ENCODE results near the gene MSANTD3. TPM values are rescaled to one million over a fixed set of nuclear protein-coding genes. Genes with fewer than 3 reads are reported as not detected.
A peak's percentile ranks its signal among the peaks of the same experiment; 100 is the strongest.
"Not testable (repeated sequence)": the region's sequence is repeated elsewhere in the genome, so short reads cannot be mapped to it uniquely, and the experiment has no call there.

The MSANTD3 gene, protein sequence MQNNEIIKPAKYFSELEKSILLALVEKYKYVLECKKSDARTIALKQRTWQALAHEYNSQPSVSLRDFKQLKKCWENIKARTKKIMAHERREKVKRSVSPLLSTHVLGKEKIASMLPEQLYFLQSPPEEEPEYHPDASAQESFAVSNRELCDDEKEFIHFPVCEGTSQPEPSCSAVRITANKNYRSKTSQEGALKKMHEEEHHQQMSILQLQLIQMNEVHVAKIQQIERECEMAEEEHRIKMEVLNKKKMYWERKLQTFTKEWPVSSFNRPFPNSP
- 10 to 100 TPM; 39.2 to 48.2 (median 44.3) TPM for total RNA-seq

DNA sequence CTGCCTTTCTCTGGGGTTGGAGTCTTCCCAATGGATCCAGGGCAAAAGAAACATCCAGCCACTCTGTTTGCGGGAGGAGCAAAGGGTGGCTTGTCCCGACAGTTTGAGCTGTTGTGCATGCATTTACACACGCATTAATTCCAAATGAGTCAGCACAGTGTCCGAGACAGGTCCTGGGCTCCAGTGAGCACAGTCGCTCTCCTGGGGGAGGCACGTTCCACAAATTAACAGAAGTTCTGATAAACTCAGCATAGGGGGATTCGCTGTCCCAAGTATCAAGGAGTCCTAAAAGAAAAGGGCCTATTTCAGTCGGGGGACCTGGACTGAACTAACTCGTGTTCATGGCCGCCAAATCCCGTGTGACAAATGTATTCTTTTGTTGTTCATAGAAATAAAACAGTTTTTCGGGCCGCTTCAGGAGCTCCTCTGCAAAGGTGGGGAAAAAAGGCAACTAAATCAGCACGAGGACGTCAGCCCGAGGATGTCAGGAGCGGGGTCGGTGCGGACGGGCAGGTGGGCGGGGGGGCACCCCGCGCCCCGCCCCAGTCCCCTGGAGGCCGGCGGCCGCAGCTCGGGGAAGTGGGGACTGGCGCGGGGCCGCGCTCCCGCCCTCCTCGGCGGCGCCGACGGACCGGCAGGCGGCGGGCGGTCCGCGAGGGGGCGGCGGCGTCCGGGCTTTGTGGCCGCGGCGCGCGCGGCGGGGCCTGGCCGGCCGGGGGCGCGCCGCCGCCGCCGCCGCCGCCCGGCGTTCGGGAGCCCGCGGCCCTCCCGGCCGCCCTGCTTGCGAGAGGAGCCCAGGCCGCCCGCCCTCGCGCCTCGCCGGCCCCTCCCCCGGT is at the start of gene MSANTD3:
TSS of gene MSANTD3 (plus strand) at position 614 of the 836 bp plus-strand sequence. CDS start 14,796 bp downstream, outside the sequence.
- peak; percentile 74 to 76 for DNase-seq
- Histone ChIP-seq H3K27ac (peak within 1 kb of the TSS; percentile 79 to 86 (median 83)), H3K9me3 (no peaks in the 10 kb centered on the region), H3K4me3 (replicated peaks in 1 of 3) (peak within 1 kb of the TSS; percentile 48 to 74 (median 57)), H3K4me1 (peaks cover 23 to 27% of the 10 kb centered on the region in 2 donors), H3K27me3 (no peaks in the 10 kb centered on the region), H3K36me3 (no peaks in the 10 kb centered on the region)
- intact Hi-C loops (cut with DNase I) = loop anchor here (10.0 kb wide), 1 partner anchor 168 kb away; no protein-coding TSS in a partner anchor
- TF ChIP-seq, protein P1, sequence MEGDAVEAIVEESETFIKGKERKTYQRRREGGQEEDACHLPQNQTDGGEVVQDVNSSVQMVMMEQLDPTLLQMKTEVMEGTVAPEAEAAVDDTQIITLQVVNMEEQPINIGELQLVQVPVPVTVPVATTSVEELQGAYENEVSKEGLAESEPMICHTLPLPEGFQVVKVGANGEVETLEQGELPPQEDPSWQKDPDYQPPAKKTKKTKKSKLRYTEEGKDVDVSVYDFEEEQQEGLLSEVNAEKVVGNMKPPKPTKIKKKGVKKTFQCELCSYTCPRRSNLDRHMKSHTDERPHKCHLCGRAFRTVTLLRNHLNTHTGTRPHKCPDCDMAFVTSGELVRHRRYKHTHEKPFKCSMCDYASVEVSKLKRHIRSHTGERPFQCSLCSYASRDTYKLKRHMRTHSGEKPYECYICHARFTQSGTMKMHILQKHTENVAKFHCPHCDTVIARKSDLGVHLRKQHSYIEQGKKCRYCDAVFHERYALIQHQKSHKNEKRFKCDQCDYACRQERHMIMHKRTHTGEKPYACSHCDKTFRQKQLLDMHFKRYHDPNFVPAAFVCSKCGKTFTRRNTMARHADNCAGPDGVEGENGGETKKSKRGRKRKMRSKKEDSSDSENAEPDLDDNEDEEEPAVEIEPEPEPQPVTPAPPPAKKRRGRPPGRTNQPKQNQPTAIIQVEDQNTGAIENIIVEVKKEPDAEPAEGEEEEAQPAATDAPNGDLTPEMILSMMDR (IDR thresholded peaks at IDR 0.05) = peak in 3 of 6 experiments; percentile 34 to 56 (median 55)
- peak in 1 of 2 donors; percentile 33 for TF ChIP-seq POLR2A (IDR thresholded peaks at IDR 0.05)
- WGBS, 2 donors = 0 to 1% methylated on average over 17 to 24 of the region's 80 CpGs

DNA sequence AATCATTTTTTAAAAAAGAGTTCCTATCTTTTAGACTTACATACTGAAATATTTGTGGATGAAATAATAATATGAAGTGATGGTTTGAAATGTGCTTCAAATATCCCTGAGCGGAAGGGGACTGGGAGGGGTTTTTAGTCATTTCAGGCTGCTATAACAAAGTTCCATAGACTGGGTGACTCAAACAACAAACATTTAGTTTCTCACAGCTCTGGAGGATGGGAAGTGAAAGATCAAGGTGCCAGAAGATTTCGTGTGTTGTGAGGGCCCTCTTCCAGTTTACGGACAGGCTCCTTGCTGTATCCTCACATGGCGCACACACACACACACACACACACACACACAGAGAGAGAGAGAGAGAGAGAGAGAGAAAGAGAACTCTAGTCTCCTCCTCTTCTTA is 47.1 kb upstream of the MSANTD3 start:
- H3K27me3 ChIP-seq = no peaks in the 10 kb centered on the region
- H3K9me3 ChIP-seq = no peaks in the 10 kb centered on the region
- WGBS, 2 donors = 85 to 92% methylated on average over 4 of the region's 4 CpGs
- no peak overlapping the region for H3K4me3 ChIP-seq (replicated peaks in 1 of 3)
- intact Hi-C loops (cut with DNase I) = no loop called here
- H3K4me1 ChIP-seq = no peaks in the 10 kb centered on the region
- TF ChIP-seq, protein P1 (IDR thresholded peaks at IDR 0.05) = no peak
- TF ChIP-seq POLR2A (IDR thresholded peaks at IDR 0.05) = no peak
- no peak for DNase-seq
- no peaks in the 10 kb centered on the region for H3K36me3 ChIP-seq
- H3K27ac ChIP-seq = no peak overlapping the region

DNA sequence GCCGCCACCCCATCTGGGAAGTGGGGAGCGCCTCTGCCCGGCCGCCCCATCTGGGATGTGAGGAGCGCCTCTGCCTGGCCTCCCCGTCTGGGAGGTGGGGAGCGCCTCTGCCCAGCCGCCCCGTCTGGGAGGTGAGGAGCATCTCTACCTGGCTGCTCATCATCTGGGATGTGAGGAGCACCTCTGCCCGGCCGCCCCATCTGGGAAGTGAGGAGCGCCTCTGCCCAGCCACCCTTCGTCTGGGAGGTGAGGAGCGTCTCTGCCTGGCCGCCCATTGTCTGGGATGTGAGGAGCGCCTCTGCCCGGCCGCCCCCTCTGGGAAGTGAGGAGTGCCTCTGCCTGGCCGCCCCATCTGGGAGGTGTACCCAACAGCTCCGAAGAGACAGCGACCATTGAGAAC is 34.0 kb upstream of the MSANTD3 start:
- H3K27ac ChIP-seq; intact Hi-C loops (cut with DNase I); H3K4me1 ChIP-seq; DNase-seq; H3K27me3 ChIP-seq; H3K9me3 ChIP-seq; H3K36me3 ChIP-seq; H3K4me3 ChIP-seq (replicated peaks in 1 of 3): not testable (repeated sequence)
- 94 to 99% methylated on average over 10 to 14 of the region's 21 CpGs for WGBS, 2 donors

DNA sequence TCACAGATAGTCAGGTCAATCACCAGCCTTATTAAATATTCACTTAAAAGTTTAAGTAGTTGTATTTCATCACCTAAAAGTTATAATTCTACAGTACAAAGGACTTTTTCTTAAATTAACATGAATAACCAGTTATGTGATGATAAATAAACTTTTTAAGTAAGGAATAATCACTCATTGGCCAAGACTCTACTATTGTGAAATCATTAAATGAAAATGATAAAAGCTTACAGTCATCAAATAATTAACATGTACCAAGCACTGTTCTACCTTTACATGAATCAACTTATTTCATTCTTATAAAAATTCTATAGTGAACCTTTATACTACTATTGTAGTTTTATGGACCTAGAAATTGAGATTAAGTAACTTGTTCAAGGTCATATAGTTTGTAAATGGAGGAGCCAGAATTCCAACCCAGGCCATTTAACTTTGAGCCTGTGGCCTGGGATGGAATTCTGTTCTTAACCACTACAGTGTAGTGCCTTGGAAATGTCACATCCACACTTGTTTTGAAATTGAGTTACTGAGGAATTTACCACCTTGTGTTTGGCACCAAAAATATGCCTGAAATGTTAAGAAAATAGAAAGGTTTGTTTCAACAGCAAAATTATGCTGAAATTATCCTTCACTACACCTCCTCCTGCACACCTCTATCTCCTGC is 32.8 kb upstream of the MSANTD3 start:
- intact Hi-C loops (cut with DNase I) = no loop called here
- no peaks in the 10 kb centered on the region for H3K9me3 ChIP-seq

DNA sequence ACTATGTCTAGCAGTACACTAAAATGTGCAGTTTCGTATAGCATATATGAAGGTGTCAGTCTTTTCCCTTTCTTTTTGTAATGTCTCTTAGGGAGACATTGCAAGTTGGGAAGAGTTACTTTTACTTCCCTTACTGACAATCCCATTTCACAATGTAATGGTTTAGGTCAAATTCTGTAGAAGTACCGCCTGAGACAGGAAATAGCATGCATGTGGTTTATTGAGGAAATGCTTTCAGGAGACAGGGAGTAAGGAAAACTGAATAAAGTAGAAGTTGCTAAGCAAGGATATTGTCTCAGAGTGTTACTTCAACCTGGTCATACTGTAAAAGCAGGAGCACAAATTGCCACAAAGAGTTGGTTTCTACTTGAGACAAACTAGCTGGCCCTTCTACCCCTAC is 32.1 kb upstream of the MSANTD3 start:
- Histone ChIP-seq H3K27me3 (no peaks in the 10 kb centered on the region), H3K4me3 (replicated peaks in 1 of 3) (no peak overlapping the region), H3K9me3 (no peaks in the 10 kb centered on the region), H3K4me1 (no peaks in the 10 kb centered on the region), H3K27ac (no peak overlapping the region), H3K36me3 (no peaks in the 10 kb centered on the region)
- intact Hi-C loops (cut with DNase I) = no loop called here
- DNase-seq = no peak
- 85 to 89% methylated on average over 2 of the region's 2 CpGs for WGBS, 2 donors
- TF ChIP-seq POLR2A (IDR thresholded peaks at IDR 0.05) = no peak
- TF ChIP-seq, protein P1 (IDR thresholded peaks at IDR 0.05) = no peak

More for the DNA sequence above, 32.8 kb upstream of the MSANTD3 start:
- Histone ChIP-seq H3K27ac (no peak overlapping the region), H3K36me3 (no peaks in the 10 kb centered on the region), H3K4me3 (replicated peaks in 1 of 3) (no peak overlapping the region), H3K27me3 (no peaks in the 10 kb centered on the region), H3K4me1 (no peaks in the 10 kb centered on the region)
- DNase-seq = no peak
- TF ChIP-seq POLR2A (IDR thresholded peaks at IDR 0.05) = no peak
